Calu3 (cell line): ENCODE measurements around the gene P2RY13. TPM values are rescaled to one million over a fixed set of nuclear protein-coding genes. Genes with fewer than 3 reads are reported as not detected.

ENCODE experiments used
- Bru-seq: library from RNA; stranded (reverse); fragments of 400-500 nt; gene quantifications from one replicate; lab custom pipeline; 2021; lab: Mats Ljungman, UMichigan
- BruChase-seq, 2 experiments: library from RNA; stranded (reverse); fragments of 400-500 nt; gene quantifications; one replicate each; lab custom pipeline; 2021; lab: Mats Ljungman, UMichigan
- BruUV-seq: library from RNA; stranded (reverse); fragments of 400-500 nt; replicated peaks from 2 replicates; lab custom pipeline; 2021; lab: Mats Ljungman, UMichigan
- CTCF ChIA-PET: fragments of 300-600 bp; sonication (Branson Sonifier 250); formaldehyde crosslinking; loops from one replicate; lab custom pipeline; 2022; ENCODE audit warnings: antibody characterized with exemption; lab: Charles Lee
- DNase-seq: peaks from one replicate; pipeline ENCODE4 v3.0.0; 2022
- H3K27ac Mint-ChIP-seq: one replicate; pipeline ENCODE4 v1.8.0; 2022; ENCODE audit warnings: mixed read lengths; ENCODE audit not compliant: unreplicated experiment
- H3K27me3 Mint-ChIP-seq: one replicate; pipeline ENCODE4 v1.8.0; 2022; ENCODE audit warnings: mixed read lengths; ENCODE audit not compliant: unreplicated experiment
- H3K36me3 Mint-ChIP-seq: one replicate; pipeline ENCODE4 v1.8.0; 2022; ENCODE audit warnings: mild to moderate bottlenecking, moderate library complexity, mixed read lengths; ENCODE audit not compliant: insufficient read depth, unreplicated experiment
- H3K4me1 Mint-ChIP-seq: one replicate; pipeline ENCODE4 v1.8.0; 2022; ENCODE audit warnings: mild to moderate bottlenecking, low read depth, mixed read lengths; ENCODE audit not compliant: unreplicated experiment
- H3K4me3 Mint-ChIP-seq: one replicate; pipeline ENCODE4 v1.8.0; 2022; ENCODE audit warnings: mild to moderate bottlenecking, low read depth, moderate library complexity, mixed read lengths; ENCODE audit not compliant: unreplicated experiment
- H3K9me3 Mint-ChIP-seq: one replicate; pipeline ENCODE4 v1.8.0; 2022; ENCODE audit warnings: low read depth, mixed read lengths; ENCODE audit not compliant: unreplicated experiment
- CTCF ChIP-seq: fragments of 200-600 bp; IDR thresholded peaks from one replicate; pipeline ENCODE4 v1.8.0; 2022; ENCODE audit warnings: antibody characterized with exemption; ENCODE audit not compliant: unreplicated experiment
- intact Hi-C: fragments of 100-400 bp; cut with micrococcal nuclease; formaldehyde crosslinking; loops from one replicate; pipeline ENCODE4 v1.10.0; 2022; ENCODE audit not compliant: unreplicated experiment
- long read RNA-seq: library from polyadenylated mRNA; stranded (forward); transcript quantifications from one replicate; pipeline ENCODE4 v2.0.0, GENCODE V29; 2022
- total RNA-seq: library from RNA; stranded (reverse); gene quantifications from 2 replicates; pipeline ENCODE4 v1.2.3, GENCODE V29; 2022

P2RY13 gene
- not detected in 2 replicates for total RNA-seq
- not detected for Bru-seq, nascent RNA
- not detected for BruChase-seq, experiment 1, labeled RNA remaining after a 6-hour chase
- not detected for BruChase-seq, experiment 2, labeled RNA remaining after a 2-hour chase
- long read RNA-seq: 0 reads

- peak within 1 kb of the TSS; percentile 46 for H3K27ac Mint-ChIP-seq
- H3K4me3 Mint-ChIP-seq: peak within 1 kb of the TSS; percentile 27
- H3K4me1 Mint-ChIP-seq: peaks cover 10% of the 10 kb centered on the region
- no peaks in the 10 kb centered on the region for H3K27me3 Mint-ChIP-seq
- intact Hi-C loops: no loop called here
- DNase-seq: no peak
- CTCF ChIA-PET: interaction anchor here (2.1 kb wide), 1 partner anchor 24 kb away, joined by 27 read pairs; no protein-coding TSS in a partner anchor
- H3K36me3 Mint-ChIP-seq: no peaks in the 10 kb centered on the region
- no peak for TF ChIP-seq CTCF
- H3K9me3 Mint-ChIP-seq: no peaks in the 10 kb centered on the region
- no TSS peak for BruUV-seq
Measured at GRCh38 chr3:151329363-151329762, at the start of gene P2RY13. TSS of gene P2RY13 (minus strand) at chr3:151329549. CDS start at chr3:151329528, 21 bp downstream.

DNA sequence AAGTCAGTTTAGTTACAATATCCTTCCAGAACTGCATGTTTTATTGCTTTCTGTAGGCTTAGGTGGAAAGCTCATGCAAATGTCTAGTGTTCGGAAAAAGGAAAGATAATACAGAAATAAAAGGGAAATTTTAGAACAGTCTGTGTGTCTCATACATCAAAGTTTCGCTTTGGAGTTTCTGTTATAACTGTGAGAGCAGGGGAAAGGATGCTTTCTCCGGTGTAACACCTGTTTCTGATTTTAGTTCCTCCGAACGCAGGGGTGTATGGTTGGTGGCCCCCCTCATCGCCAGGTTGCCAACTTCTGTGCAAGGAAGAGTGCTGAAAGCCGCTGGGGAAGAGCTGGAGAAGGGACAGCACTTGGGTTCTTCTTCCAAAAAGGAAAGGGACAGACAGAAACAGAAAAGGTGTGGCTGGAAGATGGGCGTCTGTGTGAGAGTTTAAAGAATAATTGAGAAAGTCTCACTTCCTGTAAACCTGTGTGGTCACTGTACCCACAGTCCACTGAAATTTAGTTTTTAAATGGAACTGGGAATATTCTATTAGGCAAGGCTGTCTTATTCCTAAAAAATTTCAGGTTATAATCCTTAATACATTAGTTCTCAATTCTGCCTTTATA is 48.5 kb upstream of the P2RY13 start:
- TF ChIP-seq CTCF: no peak
- Mint-ChIP-seq H3K9me3 (no peaks in the 10 kb centered on the region), H3K27me3 (no peaks in the 10 kb centered on the region), H3K4me3 (no peak overlapping the region), H3K36me3 (no peaks in the 10 kb centered on the region), H3K4me1 (no peaks in the 10 kb centered on the region), H3K27ac (no peak overlapping the region)
- DNase-seq: no peak
- intact Hi-C loops: loop anchor here (5.0 kb wide), 1 partner anchor 459 kb away; no protein-coding TSS in a partner anchor
- BruUV-seq: no TSS peak
- CTCF ChIA-PET: interaction anchor here (1.1 kb wide), 1 partner anchor 10 kb away, joined by 4 read pairs; no protein-coding TSS in a partner anchor

GRCh38 chr3:151372063-151372820 is 42.9 kb upstream of the P2RY13 start:
- H3K4me3 Mint-ChIP-seq: no peak overlapping the region
- no peaks in the 10 kb centered on the region for H3K36me3 Mint-ChIP-seq
- H3K9me3 Mint-ChIP-seq: no peaks in the 10 kb centered on the region
- TF ChIP-seq CTCF: no peak
- H3K27me3 Mint-ChIP-seq: no peaks in the 10 kb centered on the region
- intact Hi-C loops: no loop called here
- DNase-seq: no peak
- BruUV-seq: no TSS peak
- H3K4me1 Mint-ChIP-seq: peaks cover 10% of the 10 kb centered on the region
- H3K27ac Mint-ChIP-seq: no peak overlapping the region
- CTCF ChIA-PET: interaction anchor here (1.2 kb wide), 1 partner anchor 11 kb away, joined by 4 read pairs; no protein-coding TSS in a partner anchor

GRCh38 chr3:151371526-151371925 is 42.2 kb upstream of the P2RY13 start:
- Mint-ChIP-seq H3K27me3 (no peaks in the 10 kb centered on the region), H3K27ac (no peak overlapping the region), H3K36me3 (no peaks in the 10 kb centered on the region), H3K9me3 (no peaks in the 10 kb centered on the region), H3K4me3 (no peak overlapping the region), H3K4me1 (peaks cover 15% of the 10 kb centered on the region)
- BruUV-seq: no TSS peak
- TF ChIP-seq CTCF: no peak
- CTCF ChIA-PET: no interaction called here
- intact Hi-C loops: no loop called here
- no peak for DNase-seq
